Left lobe of liver (tissue), 2 donors: ENCODE results near the gene OLFML2B. TPM values are rescaled to one million over a fixed set of nuclear protein-coding genes. Genes with fewer than 3 reads are reported as not detected.

ENCODE experiments used
- ATAC-seq: fragments of 200-7000 bp; cut with Tn5 transposase; one replicate; pipeline ENCODE4 v1.9.1; 2020; ENCODE audit warnings: mild to moderate bottlenecking, moderate library complexity
- DNase-seq: peaks from one replicate; pipeline ENCODE4 v3.0.0-alpha.2; 2020; ENCODE audit warnings: low spot score
- total RNA-seq: library from RNA; stranded (reverse); gene quantifications from one replicate; pipeline ENCODE4 v1.2.1, GENCODE V29; 2021
- donor health status: DM: no; HTN: no; CAD: no; lungs with moderate emphysema.
- donor health status: DM: no; HTN: yes; CAD: no.

Gene OLFML2B
- total RNA-seq, 1 donor from 2014 or later = 0.48 TPM

DNA sequence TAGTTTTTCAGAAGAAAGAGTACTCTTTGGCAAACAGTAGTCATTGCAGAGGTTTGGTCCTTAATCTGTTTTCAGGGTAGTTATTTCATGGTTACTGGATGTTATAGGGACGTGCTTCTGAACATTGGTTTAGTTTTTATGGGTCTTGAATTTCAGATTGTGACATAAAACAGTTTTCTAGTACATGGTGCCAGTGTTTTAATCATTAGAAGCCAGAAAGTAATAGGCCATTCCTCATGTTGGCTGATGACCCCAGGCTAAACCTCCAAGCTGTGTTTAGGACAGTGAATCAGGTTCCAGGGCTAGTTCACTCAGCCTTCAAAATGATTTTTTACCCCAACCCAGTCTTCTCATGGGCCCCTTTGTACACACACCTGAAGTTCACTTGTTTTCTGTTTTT, 73.3 kb downstream of the OLFML2B start:
- no peak for ATAC-seq
- no peak for DNase-seq

DNA sequence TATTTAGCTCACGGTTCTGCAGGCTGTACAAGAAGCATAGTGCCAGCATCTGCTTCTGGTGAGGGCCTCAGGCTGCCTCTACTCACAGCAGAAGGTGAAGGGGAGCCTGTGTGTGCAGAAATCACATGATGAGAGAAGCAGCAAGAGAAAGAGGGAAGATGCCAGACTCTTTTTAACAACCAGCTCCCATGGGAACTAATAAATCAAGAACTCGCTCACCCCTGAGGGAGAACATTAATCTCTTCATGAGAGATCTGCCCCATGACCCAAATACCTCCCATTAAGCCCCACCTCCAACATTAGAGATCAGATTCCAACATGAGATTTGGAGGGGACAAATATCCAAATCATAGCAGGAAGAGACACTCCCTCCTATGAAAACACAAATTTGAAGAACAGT, 74.1 kb downstream of the OLFML2B start:
- DNase-seq (no peak), ATAC-seq (no peak)

GRCh38 chr1:161948435-161948834, 75.2 kb downstream of the OLFML2B start:
- ATAC-seq = no peak
- DNase-seq = no peak

- no peak for DNase-seq
- no peak for ATAC-seq
Measured at GRCh38 chr1:161946071-161946987, 77.3 kb downstream of the OLFML2B start.

GRCh38 chr1:161945306-161946060, 78.2 kb downstream of the OLFML2B start:
- DNase-seq (no peak), ATAC-seq (no peak)

- ATAC-seq = no peak
Measured at GRCh38 chr1:161944381-161944780, 79.3 kb downstream of the OLFML2B start.

GRCh38 chr1:161943737-161944136, 79.9 kb downstream of the OLFML2B start:
- ATAC-seq (no peak), DNase-seq (no peak)

More at GRCh38 chr1:161944381-161944780, 79.3 kb downstream of the OLFML2B start:
- no peak for DNase-seq

- ATAC-seq (no peak), DNase-seq (no peak)
Measured at GRCh38 chr1:161941726-161942436, 81.8 kb downstream of the OLFML2B start.

DNA sequence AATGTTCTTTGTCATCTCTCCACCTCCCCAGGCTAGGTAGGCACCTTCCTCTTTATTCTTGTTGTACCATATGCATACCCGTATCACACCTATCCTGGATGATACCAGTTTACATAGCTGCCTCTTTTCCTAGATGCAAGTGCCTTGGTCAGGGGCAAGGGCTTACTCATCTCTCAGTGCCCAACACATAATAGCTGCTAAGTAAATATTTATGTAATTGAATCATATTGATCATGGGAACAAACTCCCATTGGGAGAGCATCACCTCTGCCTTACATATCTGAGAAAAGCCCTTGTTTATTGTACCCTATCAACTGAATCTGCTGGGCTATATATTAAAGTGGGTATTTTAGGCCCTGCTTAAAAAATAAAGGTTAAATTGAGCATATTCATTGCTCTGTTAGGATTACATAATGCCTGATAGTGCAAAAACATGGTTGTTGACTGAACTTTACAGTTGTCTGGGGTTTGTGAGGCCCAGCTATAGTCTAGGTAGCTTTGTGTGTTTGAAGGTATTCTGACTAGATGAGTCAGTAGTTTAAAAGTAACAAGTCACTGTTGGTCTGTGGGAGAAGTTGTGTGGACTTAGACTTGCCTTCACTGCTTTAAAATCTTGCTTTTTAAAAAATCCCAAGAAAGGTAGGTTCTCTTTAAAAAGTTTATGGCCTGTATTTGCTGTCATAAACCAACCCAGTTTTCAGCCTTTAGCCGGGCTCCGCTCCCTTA, 82.6 kb downstream of the OLFML2B start:
- ATAC-seq (no peak), DNase-seq (no peak)

- no peak for DNase-seq
- no peak for ATAC-seq
Measured at GRCh38 chr1:161936786-161937185, 86.9 kb downstream of the OLFML2B start.

DNA sequence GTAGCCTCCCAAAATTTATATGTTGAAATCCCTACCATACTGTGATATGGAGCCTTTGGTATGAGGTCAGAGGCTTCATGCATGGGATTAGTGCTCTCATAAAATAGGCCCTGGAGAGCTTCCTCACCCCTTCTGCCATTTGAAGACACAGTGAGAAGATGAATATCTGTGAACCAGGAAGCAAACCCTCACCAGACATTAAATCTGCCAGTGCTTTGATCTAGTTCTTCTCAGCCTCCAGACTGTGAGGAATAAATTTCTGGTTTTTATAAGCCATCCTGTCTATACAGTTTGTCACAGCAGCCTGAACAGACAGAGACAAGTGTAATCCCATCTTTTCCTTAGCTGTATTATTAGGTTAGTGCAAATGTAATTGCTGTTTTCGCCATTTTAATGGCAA, 88.4 kb downstream of the OLFML2B start:
- ATAC-seq (no peak), DNase-seq (no peak)

- no peak for DNase-seq
- no peak for ATAC-seq
Measured at GRCh38 chr1:161933592-161934588, 89.8 kb downstream of the OLFML2B start.

Other genes starting within 250 kb of the OLFML2B start
- gene NOS1AP, start 45.8 kb upstream of the OLFML2B start, total RNA-seq = 17.4 TPM